HG03571 (cell line): ENCODE results near the gene FAM161A.
"Not testable (repeated sequence)": the region's sequence is repeated elsewhere in the genome, so short reads cannot be mapped to it uniquely, and the experiment has no call there.

Experiments
- ATAC-seq: cut with Tn5 transposase; IDR thresholded peaks from one replicate; pipeline ENCODE4 v1.9.1; 2021; ENCODE audit not compliant: unreplicated experiment

FAM161A gene

GRCh38 chr2:61853847-61854563 lies at the start of gene FAM161A:
FAM161A (minus strand) TSS chr2:61854060; CDS start chr2:61854041, 19 bp downstream.
- peak; percentile 77 for ATAC-seq

GRCh38 chr2:61900281-61900680 lies 46.4 kb upstream of the FAM161A start:
- no peak for ATAC-seq

- ATAC-seq = no peak
Observed at GRCh38 chr2:61898810-61899209, 45.0 kb upstream of the FAM161A start.

GRCh38 chr2:61888267-61889055 lies 34.6 kb upstream of the FAM161A start, which contains the start of gene CCT4:
CCT4 (minus strand) TSS chr2:61888656; CDS start chr2:61888507, 149 bp downstream.
- ATAC-seq = peak; percentile 77

GRCh38 chr2:61887717-61888266 lies 33.9 kb upstream of the FAM161A start:
- ATAC-seq = peak; percentile 5

- no peak for ATAC-seq
Observed at GRCh38 chr2:61885896-61886603, 32.2 kb upstream of the FAM161A start.

- no peak for ATAC-seq
Observed at GRCh38 chr2:61882850-61883249, 29.0 kb upstream of the FAM161A start.

- not testable (repeated sequence) for ATAC-seq
Observed at GRCh38 chr2:61879351-61879750, 25.5 kb upstream of the FAM161A start.

- ATAC-seq = no peak
Observed at GRCh38 chr2:61878761-61879160, 24.9 kb upstream of the FAM161A start.

- ATAC-seq = no peak
Observed at GRCh38 chr2:61877571-61878245, 23.8 kb upstream of the FAM161A start.

GRCh38 chr2:61876400-61876799 lies 22.5 kb upstream of the FAM161A start:
- ATAC-seq = no peak

GRCh38 chr2:61866482-61867089 lies 12.7 kb upstream of the FAM161A start:
- ATAC-seq = not testable (repeated sequence)

GRCh38 chr2:61862085-61862484 lies 8.2 kb upstream of the FAM161A start:
- ATAC-seq = no peak

- ATAC-seq = no peak
Observed at GRCh38 chr2:61857224-61857623, 3.4 kb upstream of the FAM161A start.

GRCh38 chr2:61855318-61855613 lies 1.4 kb upstream of the FAM161A start:
- no peak for ATAC-seq

GRCh38 chr2:61854564-61855317 lies 881 bp upstream of the FAM161A start:
- peak; percentile 90 for ATAC-seq

GRCh38 chr2:61853086-61853846 lies 594 bp downstream of the FAM161A start:
- peak; percentile 45 for ATAC-seq

- not testable (repeated sequence) for ATAC-seq
Observed at GRCh38 chr2:61851270-61851669, 2.6 kb downstream of the FAM161A start.

- ATAC-seq = no peak
Observed at GRCh38 chr2:61845320-61845719, 8.5 kb downstream of the FAM161A start.
